ENCODE measurements around the gene PHF20.
"Not testable (repeated sequence)": the region's sequence is repeated elsewhere in the genome, so short reads cannot be mapped to it uniquely, and the experiment has no call there.

The PHF20 gene

DNA sequence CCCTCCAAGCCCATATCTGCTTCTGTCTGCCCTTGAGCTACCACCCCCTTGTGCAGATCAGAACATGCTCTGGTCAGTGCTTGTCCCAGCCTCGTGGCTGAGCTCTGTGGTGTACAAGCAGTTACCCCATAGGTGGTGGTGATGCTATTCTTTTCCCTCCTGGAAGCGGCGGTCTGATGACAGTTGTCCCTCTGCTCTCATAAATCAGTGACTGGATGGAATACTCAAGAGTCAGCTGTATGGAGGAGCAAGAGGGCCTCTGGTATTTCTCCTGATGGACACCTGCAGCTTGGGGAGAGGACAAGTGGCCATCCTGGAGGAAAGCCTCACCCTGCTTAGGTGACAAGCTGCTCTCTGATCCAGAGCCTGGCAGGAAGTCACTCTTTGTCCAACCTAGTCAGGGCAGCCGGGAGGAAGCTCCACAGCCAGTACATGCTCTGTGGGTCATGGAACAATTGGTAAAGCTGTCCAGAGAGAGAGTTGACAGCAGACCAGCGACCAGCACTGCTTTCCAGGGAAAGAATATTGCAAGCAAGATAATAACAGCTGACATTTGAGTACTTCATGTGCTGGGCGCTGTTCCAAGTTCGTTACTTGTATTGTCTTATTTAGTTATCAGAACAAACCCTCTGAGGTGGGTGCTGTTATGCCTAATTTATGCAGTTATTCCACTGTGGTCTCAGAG, 135.3 kb downstream of the PHF20 start:
- intact Hi-C loops (cut with DNase I): no loop called here
- DNase-seq: no peak

GRCh38 chr20:35908007-35908406, 136.2 kb downstream of the PHF20 start:
- no peak for DNase-seq
- intact Hi-C loops (cut with DNase I): no loop called here

DNA sequence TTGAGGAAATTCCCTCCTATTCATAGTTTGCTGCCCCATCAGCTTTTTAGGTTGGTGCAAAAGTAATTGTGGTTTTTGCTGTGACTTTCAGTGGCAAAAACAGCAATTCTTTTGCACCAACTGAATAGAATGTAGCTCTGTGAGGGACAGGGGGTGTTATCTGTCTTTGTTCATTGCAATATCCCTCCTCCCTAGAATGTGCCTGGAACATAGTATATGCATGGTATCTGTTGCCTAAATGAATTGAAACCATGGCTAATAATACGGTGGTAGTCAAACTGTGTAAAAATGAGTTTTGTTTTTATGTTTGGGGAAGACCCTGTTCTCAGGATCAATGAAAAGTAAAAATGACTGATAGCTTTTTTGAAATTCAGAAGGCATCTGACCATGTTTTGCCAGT, 137.4 kb downstream of the PHF20 start:
- no peak for DNase-seq
- intact Hi-C loops (cut with DNase I): no loop called here

GRCh38 chr20:35909796-35910195, 138.0 kb downstream of the PHF20 start:
- DNase-seq: no peak
- intact Hi-C loops (cut with DNase I): no loop called here

DNA sequence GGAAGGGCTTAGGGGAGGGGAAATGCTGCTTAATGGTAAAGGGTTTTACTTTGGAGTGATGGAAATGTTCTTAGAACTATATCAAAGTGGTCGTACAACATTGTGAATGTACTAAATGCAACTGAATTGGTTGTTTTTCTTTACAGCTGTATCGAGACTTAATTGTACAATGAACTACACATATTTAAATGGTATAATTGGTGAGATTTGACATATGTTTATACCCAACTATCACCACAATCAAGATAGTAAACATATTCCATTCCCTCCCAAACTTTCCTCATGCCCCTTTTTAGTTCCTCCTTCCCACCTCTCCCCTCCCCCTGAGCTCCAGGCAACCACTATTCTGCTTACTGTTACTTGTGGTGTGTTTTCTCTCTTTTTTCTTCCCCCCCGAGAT, 138.4 kb downstream of the PHF20 start:
- intact Hi-C loops (cut with DNase I): no loop called here
- no peak for DNase-seq

GRCh38 chr20:35912881-35913280, 141.1 kb downstream of the PHF20 start:
- intact Hi-C loops (cut with DNase I): no loop called here
- DNase-seq: peak in 1 of 10 donors; percentile 21

DNA sequence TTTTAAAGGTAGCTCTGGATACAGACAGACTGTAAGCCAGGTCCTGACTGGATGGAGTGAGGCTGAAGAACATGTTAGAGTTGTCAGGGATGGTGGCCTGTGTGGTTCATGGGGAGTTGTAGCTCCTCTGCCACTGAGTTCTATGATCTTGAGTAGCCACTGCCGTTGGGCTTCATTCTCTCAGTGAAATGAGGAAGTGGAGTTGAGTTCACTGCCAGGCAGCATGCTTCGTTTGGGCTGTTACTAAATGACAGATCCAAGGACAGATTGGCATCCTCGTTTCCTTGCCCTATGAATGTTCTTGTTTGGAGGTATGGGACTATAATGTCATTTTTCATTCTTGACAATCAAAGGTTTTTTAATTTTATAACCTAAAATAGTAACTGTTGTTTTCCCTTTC, 145.3 kb downstream of the PHF20 start:
- DNase-seq: no peak
- intact Hi-C loops (cut with DNase I): no loop called here

DNA sequence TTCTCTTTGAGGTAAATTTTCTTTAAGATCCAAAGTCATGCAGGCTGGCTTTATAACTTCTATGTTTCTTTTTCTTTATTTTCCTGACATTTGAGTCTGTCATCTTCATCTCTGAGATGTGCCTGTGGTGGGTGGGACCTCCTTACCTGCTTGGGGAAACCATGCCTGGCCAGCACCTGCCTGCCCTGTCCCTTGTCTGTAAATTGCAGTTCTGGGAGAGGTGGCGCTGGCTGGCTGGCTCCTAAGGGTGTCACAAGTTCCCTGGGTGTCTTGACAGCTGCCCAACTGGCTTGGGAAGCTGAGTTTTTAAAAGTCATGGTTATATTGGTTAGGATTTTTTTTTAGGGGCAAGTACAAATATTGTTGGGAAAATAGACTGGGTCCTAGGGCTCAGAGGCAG, 146.2 kb downstream of the PHF20 start:
- intact Hi-C loops (cut with DNase I): no loop called here
- DNase-seq: no peak

DNA sequence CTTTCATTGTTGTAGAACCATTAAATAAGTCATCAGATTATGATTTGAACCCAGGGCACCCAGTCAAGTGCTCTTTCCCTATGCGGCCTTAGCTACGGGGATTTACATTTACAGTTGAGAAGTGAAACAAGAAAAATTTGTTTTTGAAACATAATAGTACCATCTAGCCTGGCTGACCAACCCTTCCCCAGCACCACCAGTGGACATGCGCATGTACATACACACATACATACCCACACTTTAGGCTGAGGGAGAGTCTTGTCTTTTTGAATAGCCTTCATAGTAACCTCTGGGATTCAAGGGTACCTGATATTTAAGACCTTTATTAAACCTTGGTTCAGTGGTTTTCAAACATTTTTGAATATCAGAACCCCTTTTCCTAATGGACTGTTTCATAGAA, 148.7 kb downstream of the PHF20 start:
- intact Hi-C loops (cut with DNase I): no loop called here
- DNase-seq: no peak

DNA sequence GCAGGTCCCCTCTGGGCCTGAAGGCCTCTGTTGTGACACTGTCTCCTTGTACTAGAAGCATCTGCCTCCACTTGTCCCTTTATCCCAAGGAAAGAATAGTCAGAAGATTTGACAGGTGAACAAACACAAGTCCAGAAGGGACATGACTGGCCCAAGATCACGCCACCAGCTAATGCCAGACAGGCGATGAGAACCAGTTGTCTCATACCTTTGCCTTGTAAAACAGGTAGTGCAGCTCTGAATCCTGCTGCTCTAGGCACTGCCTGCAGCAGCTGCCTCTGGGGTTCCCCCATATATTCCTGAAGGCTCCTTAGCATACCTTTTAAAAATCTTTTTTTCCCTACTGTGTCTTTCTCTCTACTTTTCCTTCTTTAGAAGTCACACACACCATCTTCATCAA, 157.5 kb downstream of the PHF20 start:
- intact Hi-C loops (cut with DNase I): no loop called here
- no peak for DNase-seq

DNA sequence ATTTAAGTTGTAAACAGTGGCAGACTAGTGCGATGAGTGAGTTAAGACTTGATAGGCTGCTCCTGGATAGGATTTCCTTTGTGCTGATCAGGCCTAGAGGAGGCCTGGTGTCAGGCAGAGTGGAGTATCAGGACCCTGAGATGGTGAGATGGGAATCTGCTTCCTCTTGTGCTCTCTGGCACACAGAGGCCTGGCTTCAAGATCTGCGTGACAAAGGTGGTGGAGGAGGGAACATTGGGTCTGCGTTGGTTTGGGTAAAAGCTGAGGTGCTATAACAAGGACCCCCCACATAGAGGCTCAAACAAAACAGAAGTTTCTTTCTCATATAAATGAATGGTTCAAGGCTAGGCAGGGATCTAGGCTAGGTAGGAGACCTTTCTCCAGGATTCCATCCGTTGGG, 162.2 kb downstream of the PHF20 start:
- no peak for DNase-seq
- intact Hi-C loops (cut with DNase I): no loop called here

- no peak for DNase-seq
- intact Hi-C loops (cut with DNase I): no loop called here
These were observed 167.4 kb downstream of the PHF20 start for GRCh38 chr20:35939264-35939663.

DNA sequence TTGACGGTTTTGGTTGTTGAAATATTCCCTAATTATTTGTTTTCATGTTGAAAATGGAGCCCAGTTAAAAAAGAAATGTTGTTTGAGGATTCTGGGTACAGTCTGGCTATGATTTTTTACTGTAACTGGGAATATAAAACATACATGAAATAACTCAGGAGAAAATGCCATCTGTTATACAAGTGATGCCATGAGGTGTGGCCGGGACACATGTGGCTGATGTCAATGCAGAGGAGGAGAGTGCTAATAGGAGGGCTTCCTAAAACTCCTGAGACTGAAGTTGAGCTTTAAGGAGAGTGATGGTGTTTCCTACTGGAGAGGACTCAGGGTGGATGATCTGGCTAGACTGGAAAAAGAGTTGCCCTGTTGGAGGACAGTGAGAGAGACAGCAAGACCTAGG, 169.8 kb downstream of the PHF20 start:
- intact Hi-C loops (cut with DNase I): no loop called here
- no peak for DNase-seq

DNA sequence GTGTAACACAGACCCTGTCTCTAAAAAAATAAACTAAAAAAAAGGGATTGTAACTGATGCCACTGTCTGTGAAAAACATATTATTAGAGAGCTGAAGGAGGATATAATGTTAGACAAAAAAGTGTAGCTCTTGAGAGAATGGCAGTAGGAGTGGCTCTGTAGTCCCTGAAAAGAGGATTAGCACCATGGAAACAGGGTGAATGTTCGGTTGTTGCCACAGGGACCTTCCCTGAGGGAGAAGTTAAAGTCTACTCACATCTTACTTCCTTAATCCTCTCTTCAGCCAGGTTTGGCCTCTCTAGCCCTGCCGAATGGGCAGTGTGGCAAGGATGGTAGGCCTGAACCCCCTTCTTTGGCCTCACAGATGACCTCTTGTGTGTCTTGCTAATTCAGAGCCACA, 170.4 kb downstream of the PHF20 start:
- intact Hi-C loops (cut with DNase I): no loop called here
- no peak for DNase-seq

DNA sequence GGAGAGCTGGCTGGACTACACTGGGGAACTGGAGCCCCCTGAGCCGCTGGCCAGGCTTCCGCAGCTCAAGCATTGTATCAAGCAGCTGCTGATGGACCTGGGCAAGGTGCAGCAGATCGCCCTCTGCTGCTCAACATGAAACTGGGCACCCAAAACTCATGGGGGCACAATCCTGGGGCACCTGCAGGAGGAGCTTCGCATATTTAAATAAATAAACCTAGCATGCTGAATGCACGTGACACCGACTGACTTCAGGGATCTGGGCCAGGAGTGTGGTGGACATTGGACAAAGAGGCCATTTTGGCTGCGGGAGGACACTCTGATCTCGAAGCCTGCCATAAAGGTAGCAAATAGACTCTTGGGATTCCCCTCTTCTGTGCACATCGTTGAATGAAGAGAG, 175.7 kb downstream of the PHF20 start:
- DNase-seq: no peak

GRCh38 chr20:35947907-35948306, 176.1 kb downstream of the PHF20 start:
- DNase-seq: no peak
- intact Hi-C loops (cut with DNase I): no loop called here

More for the DNA sequence above, 175.7 kb downstream of the PHF20 start:
- intact Hi-C loops (cut with DNase I): no loop called here

GRCh38 chr20:35950093-35950492, 178.3 kb downstream of the PHF20 start:
- intact Hi-C loops (cut with DNase I): loop anchor here (10.0 kb wide), 1 partner anchor 115 kb away; no protein-coding TSS in a partner anchor
- DNase-seq: no peak

GRCh38 chr20:35952080-35952479, 180.3 kb downstream of the PHF20 start:
- intact Hi-C loops (cut with DNase I): loop anchor here (10.0 kb wide), 1 partner anchor 113 kb away; no protein-coding TSS in a partner anchor

DNA sequence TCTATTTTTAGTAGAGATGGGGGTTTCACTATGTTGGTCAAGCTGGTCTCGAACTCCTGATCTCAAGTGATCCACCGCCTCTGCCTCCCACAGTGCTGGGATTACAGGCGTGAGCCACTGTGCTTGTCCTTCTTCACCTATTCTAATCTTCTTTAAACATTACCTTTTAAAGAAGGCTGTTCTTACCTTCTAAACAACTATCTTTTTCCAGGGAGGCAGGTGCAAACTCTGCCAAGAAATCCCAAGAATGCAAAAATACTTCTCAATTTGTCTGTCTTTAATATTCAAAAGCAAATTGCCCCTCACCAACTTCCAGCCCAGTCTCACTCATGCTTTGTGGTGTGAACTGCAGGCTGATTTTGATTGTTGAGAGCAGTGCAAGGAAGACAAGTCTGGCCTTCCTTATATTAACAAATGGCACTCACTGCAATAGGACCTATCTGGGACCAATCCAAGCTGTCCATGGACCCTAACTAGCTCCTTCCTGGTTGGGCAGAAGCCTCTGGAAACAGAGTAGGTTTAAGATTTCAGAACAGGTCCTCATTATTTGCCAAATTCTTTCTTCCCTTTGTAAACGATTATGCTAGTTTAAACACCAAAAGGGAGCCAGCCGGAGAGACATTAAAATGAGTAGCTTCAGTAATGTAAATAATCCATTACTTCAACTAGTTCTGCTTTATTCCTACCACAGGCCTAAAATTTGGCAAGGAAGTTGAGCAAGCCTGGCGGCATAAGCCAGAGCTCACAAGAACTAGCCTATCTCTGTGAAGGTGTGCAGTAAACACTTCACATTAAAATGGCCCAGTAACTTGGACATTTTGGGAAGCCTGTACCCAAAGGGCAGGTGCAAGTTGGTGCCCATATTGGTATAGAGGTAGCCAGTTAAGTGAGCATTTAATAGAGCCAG, 180.9 kb downstream of the PHF20 start:
- DNase-seq: no peak
- intact Hi-C loops (cut with DNase I): loop anchor here (10.0 kb wide), 1 partner anchor 112 kb away; no protein-coding TSS in a partner anchor

More at GRCh38 chr20:35952080-35952479, 180.3 kb downstream of the PHF20 start:
- DNase-seq: not testable (repeated sequence)

DNA sequence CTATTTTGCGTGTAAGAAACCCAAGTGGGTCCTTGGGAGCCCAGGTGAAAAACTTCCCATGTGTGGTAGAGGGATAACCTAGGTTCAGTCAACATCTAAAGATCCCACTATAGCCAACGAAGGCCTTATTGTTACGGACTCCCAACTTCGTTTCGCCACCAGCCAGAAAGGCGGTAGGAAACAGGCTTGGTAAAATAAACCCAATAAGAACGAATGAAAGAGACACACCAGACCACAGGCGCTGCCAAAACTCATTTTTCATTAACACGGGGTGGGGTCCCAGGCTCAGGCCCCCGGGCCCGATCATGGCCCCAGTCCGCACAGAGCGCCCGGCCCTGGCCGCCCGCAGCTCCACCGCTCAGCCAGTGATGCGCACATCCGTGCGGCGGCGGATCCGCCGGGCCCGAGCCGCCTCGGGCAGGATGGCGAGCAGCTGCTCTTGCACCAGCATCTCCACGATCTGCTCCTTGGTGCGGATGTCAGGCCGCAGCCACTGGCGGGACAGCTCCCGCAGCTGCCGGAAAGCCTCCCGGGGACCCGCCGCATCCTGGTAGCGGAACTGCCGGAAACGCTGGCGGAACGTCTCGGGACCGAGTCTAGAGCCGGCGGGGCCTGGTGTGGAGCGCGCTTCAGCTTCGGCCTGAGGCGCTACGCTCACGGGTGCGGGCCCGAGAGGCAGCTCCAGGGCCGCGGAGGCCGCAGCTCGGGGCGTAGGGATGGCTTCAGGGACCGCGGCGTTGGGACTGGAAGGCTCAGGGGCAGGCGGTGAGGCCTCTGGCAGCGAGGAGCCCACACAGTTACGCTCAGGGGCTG, 181.8 kb downstream of the PHF20 start:
- intact Hi-C loops (cut with DNase I): loop anchor here (10.0 kb wide), 1 partner anchor 111 kb away; no protein-coding TSS in a partner anchor
- peak; percentile 24 to 90 (median 37) for DNase-seq

Data from posterior cingulate gyrus (tissue), 11 donors.